Esophagus squamous epithelium (tissue), 5 donors: ENCODE measurements around the gene PODNL1. TPM values are rescaled to one million over a fixed set of nuclear protein-coding genes. Genes with fewer than 3 reads are reported as not detected.
A peak's percentile ranks its signal among the peaks of the same experiment; 100 is the strongest.

Experiments used
- DNase-seq: peaks from one replicate; lab custom pipeline; 2025; lab: John Stamatoyannopoulos, UW
- H3K27ac ChIP-seq, 4 donors: fragments of 200-600 bp; sonication (generic); one replicate each; pipeline ENCODE4 v1.5.1; 2016 to 2019; ENCODE audit warnings: mild to moderate bottlenecking in 1 of 4
- H3K27me3 ChIP-seq, 4 donors: fragments of 200-600 bp; sonication (generic); 1 replicate in 3 of 4; 2 replicates in 1 of 4; pipeline versions ENCODE4 v1.5.1 to v1.6.0; 2017 to 2021; ENCODE audit warnings: antibody characterized with exemption in 1 of 4
- H3K36me3 ChIP-seq, 3 donors: fragments of 200-600 bp; sonication (generic); one replicate each; pipeline ENCODE4 v1.5.1; 2016 to 2019
- H3K4me1 ChIP-seq, 3 donors: fragments of 200-600 bp; sonication (generic); one replicate each; pipeline ENCODE4 v1.5.1; 2017 to 2019
- H3K4me3 ChIP-seq, 4 donors: fragments of 200-600 bp; sonication (generic); 1 replicate in 3 of 4; 2 replicates in 1 of 4; pipeline ENCODE4 v1.5.1; 2016 to 2019; ENCODE audit warnings: mild to moderate bottlenecking in 2 of 4, moderate library complexity in 1 of 4
- H3K9me3 ChIP-seq, 3 donors: fragments of 200-600 bp; sonication (generic); one replicate each; pipeline ENCODE4 v1.5.1; 2016 to 2019
- POLR2A ChIP-seq, 4 donors: fragments of 450-650 bp; IDR thresholded peaks; one replicate each; pipeline ENCODE4 v1.6.1; 2017; ENCODE audit warnings: antibody characterized with exemption in 4 of 4, mild to moderate bottlenecking in 4 of 4, moderate library complexity in 3 of 4
- WGBS, 2 donors: methylation state at CpG; one replicate each; pipeline ENCODE4 v1.1.5; 2018; 5-methylcytosine and 5-hydroxymethylcytosine counted together
- intact Hi-C: fragments of 100-400 bp; cut with DNase I; formaldehyde crosslinking; loops from one replicate; pipeline ENCODE4 v1.15.0; 2022
- total RNA-seq, 4 donors: library from RNA; depleted of rRNA; stranded (reverse); fragments of >200 nt; gene quantifications; one replicate each; pipeline ENCODE4 v1.1.0, GENCODE V29; 2016
- TF ChIP-seq, protein P1 (sequence below), 6 experiments: fragments of 450-650 bp in 4 of 6; fragments of 200-600 bp in 2 of 6; sonication (generic) in 2 of 6; IDR thresholded peaks; one replicate each; pipeline ENCODE4 v1.5.1; 2016 to 2019; ENCODE audit warnings: antibody characterized with exemption in 6 of 6, mild to moderate bottlenecking in 4 of 6, moderate library complexity in 4 of 6
- donor health status: DM: yes; HTN: yes; CAD: no.

Gene PODNL1
- total RNA-seq, 4 donors from 2014 or later, result 2.3 to 8.0 (median 3.3) TPM

- no peak for TF ChIP-seq POLR2A (IDR thresholded peaks at IDR 0.05)
- DNase-seq, result no peak
- Histone ChIP-seq H3K4me1 (peaks cover 0 to 20% (median 0%) of the 10 kb centered on the region in 3 donors), H3K36me3 (peaks cover 12 to 100% (median 41%) of the 10 kb centered on the region in 3 donors), H3K4me3 (no peak overlapping the region), H3K27ac (no peak overlapping the region), H3K27me3 (no peaks in the 10 kb centered on the region), H3K9me3 (no peaks in the 10 kb centered on the region)
- 83% methylated on average over 20 to 25 of the region's 39 CpGs for WGBS, 2 donors
- intact Hi-C loops, result no loop called here
Measured at GRCh38 chr19:13960863-13961784, 22.9 kb upstream of the PODNL1 start.

DNA sequence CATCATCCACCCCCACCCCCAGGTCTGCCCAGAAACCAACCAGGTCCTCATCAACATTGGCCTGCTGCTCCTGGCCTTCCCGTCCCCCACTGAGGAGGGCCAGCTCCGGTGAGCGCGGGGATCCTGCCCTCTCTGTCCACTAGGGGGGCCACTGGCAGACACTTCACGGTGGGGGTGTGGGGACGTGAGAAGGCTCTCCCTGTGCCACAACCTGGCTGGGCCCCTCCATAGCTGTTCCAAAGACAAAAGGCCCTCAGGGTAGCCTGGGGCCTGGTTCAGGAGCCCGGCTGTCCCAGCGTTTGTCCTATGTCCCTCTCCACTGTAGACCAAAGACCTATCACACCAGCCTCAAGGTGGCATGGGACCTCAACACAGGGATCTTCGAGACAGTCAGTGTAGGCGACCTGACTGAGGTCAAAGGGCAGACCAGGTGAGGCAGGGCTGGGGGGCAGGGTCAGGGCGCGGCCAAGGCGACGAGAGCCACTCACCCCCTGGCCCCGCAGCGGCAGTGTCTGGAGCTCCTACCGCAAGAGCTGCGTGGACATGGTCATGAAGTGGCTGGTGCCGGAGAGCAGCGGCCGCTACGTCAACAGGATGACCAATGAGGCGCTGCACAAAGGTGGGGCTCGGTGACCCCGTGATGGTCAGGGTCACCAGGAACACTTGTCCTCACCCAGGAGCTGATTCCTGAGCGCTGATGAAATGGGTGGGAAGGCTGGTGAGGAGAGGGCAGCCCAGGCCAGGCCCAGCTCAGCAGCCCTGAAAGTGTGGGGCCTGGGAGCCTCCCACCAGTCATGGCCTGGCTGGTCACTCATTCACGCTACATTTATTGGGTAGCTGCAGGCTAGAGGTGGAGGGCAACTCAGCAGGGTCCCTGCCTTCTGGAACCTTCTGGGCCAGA lies 22.0 kb upstream of the PODNL1 start:
- intact Hi-C loops, result no loop called here
- DNase-seq, result no peak
- 94 to 99% methylated on average over 13 of the region's 27 CpGs for WGBS, 2 donors
- no peak overlapping the region for H3K27ac ChIP-seq
- H3K4me3 ChIP-seq, result no peak overlapping the region
- H3K36me3 ChIP-seq, result peaks cover 17 to 100% (median 41%) of the 10 kb centered on the region in 3 donors
- no peaks in the 10 kb centered on the region for H3K9me3 ChIP-seq
- H3K27me3 ChIP-seq, result no peaks in the 10 kb centered on the region
- peaks cover 0 to 20% (median 0%) of the 10 kb centered on the region in 3 donors for H3K4me1 ChIP-seq
- no peak for TF ChIP-seq POLR2A (IDR thresholded peaks at IDR 0.05)
- TF ChIP-seq, protein P1, sequence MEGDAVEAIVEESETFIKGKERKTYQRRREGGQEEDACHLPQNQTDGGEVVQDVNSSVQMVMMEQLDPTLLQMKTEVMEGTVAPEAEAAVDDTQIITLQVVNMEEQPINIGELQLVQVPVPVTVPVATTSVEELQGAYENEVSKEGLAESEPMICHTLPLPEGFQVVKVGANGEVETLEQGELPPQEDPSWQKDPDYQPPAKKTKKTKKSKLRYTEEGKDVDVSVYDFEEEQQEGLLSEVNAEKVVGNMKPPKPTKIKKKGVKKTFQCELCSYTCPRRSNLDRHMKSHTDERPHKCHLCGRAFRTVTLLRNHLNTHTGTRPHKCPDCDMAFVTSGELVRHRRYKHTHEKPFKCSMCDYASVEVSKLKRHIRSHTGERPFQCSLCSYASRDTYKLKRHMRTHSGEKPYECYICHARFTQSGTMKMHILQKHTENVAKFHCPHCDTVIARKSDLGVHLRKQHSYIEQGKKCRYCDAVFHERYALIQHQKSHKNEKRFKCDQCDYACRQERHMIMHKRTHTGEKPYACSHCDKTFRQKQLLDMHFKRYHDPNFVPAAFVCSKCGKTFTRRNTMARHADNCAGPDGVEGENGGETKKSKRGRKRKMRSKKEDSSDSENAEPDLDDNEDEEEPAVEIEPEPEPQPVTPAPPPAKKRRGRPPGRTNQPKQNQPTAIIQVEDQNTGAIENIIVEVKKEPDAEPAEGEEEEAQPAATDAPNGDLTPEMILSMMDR (IDR thresholded peaks at IDR 0.05), result peak in 1 of 6 experiments; percentile 19

DNA sequence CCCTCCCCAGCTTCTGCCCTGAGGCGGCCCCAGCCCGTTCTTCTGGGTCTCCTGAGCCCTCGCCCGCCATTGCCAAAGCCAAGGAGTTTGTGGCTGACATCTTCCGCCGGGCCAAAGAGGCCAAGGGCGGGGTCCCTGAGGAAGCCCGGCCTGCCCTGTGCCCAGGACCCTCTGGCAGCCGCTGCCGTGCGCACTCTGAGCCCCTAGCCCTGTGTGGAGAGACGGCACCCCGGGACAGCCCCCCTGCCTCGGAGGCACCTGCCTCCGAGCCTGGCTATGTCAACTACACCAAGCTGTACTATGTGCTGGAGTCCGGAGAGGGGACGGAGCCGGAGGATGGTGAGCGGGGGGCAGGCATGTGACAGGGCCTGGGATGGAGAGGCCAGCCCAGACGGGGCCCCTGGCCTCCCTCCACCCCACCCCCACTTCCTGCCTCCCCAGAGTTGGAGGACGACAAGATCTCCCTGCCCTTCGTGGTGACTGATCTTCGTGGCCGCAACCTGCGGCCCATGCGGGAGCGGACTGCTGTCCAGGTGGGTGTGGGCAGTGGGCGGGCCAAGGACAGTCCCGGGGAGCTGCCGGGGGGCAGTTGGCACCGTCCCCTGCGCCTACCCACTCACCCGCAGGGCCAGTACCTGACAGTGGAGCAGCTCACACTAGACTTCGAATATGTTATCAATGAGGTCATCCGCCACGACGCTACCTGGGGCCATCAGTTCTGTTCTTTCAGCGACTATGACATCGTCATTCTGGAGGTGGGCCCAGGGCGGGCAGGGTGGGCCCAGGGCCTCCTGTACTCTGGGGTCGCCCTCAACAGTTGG lies 21.1 kb upstream of the PODNL1 start:
- Histone ChIP-seq H3K4me1 (peaks cover 0 to 20% (median 0%) of the 10 kb centered on the region in 3 donors), H3K4me3 (no peak overlapping the region), H3K36me3 (peaks cover 17 to 100% (median 44%) of the 10 kb centered on the region in 3 donors), H3K27ac (no peak overlapping the region), H3K9me3 (no peaks in the 10 kb centered on the region), H3K27me3 (no peaks in the 10 kb centered on the region)
- TF ChIP-seq, protein P1 (IDR thresholded peaks at IDR 0.05), result no peak
- TF ChIP-seq POLR2A (IDR thresholded peaks at IDR 0.05), result no peak
- DNase-seq, result no peak
- intact Hi-C loops, result no loop called here
- WGBS, 2 donors, result 74 to 83% methylated on average over 10 to 18 of the region's 41 CpGs

GRCh38 chr19:13958043-13958442 lies 19.8 kb upstream of the PODNL1 start:
- Histone ChIP-seq H3K27ac (no peak overlapping the region), H3K36me3 (peaks cover 17 to 90% (median 44%) of the 10 kb centered on the region in 3 donors), H3K4me3 (no peak overlapping the region), H3K27me3 (no peaks in the 10 kb centered on the region), H3K4me1 (peaks cover 10 to 28% (median 10%) of the 10 kb centered on the region in 3 donors), H3K9me3 (no peaks in the 10 kb centered on the region)
- TF ChIP-seq POLR2A (IDR thresholded peaks at IDR 0.05), result no peak
- TF ChIP-seq, protein P1 (IDR thresholded peaks at IDR 0.05), result no peak
- intact Hi-C loops, result no loop called here
- DNase-seq, result no peak
- WGBS, 2 donors, result 65 to 68% methylated on average over 5 to 11 of the region's 12 CpGs

DNA sequence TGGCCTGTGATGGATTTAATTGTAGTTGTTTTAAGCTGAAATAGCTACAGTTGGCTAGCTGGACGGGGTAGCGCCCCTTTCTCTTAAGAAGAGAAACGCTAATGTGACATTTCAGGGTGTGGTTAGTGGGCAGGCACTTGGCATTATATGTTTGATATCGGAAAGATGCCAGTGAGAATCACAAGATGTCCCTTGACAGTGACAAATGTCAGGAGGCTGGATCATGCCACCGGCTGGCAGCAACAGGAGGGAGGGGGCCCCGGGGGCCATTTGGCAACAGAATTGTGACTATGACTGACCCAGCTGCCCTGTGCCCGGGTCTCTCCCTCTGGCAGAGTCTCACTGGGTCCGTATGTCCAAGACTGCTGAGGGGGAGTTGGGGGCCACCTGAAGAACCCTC lies 18.8 kb upstream of the PODNL1 start:
- Histone ChIP-seq H3K4me1 (peaks cover 10 to 22% (median 13%) of the 10 kb centered on the region in 3 donors), H3K27ac (no peak overlapping the region), H3K9me3 (no peaks in the 10 kb centered on the region), H3K27me3 (no peaks in the 10 kb centered on the region), H3K36me3 (peaks cover 17 to 80% (median 39%) of the 10 kb centered on the region in 3 donors), H3K4me3 (no peak overlapping the region)
- WGBS, 2 donors, result 60 to 83% methylated on average over 1 to 4 of the region's 8 CpGs
- intact Hi-C loops, result no loop called here
- TF ChIP-seq POLR2A (IDR thresholded peaks at IDR 0.05), result no peak
- TF ChIP-seq, protein P1 (IDR thresholded peaks at IDR 0.05), result no peak
- DNase-seq, result no peak
